HEK293 (cell line): ENCODE measurements around the gene NID2.

ENCODE experiments used
- ZBTB1 ChIP-seq: fragments of 450-650 bp; formaldehyde crosslinking; IDR thresholded peaks from 2 replicates; pipeline ENCODE4 v1.5.1; 2016; ENCODE audit warnings: missing biosample characterization, missing genetic modification characterization
- TF ChIP-seq, protein P1 (sequence below): fragments of 450-650 bp; formaldehyde crosslinking; IDR thresholded peaks from 2 replicates; pipeline ENCODE4 v1.5.0; 2017; ENCODE audit warnings: missing biosample characterization, missing genetic modification characterization, borderline replicate concordance
- TF ChIP-seq, protein P2 (sequence below): fragments of 450-650 bp; formaldehyde crosslinking; optimal IDR thresholded peaks from 2 replicates; pipeline ENCODE3; 2016; ENCODE audit warnings: missing biosample characterization, mild to moderate bottlenecking, missing genetic modification characterization

DNA sequence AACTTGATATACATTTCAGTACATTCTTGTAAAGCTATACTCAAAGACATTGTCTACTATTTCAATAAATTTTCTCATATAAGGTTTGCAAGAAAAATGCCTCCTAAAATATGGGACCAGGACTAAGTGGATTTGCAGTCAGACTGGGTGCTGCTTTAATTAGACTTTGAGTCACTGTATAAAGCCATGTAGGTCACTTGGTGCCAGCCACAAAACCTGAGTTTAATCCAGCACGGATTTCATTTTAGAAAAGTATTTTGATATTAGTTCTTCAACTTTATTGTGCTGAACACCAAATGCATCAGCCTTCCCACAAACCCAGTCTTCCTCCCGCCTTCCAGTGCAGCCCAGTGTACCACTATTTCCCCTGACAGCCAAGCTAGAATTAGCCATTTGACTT is 9.9 kb upstream of the NID2 start:
- TF ChIP-seq, protein P1, sequence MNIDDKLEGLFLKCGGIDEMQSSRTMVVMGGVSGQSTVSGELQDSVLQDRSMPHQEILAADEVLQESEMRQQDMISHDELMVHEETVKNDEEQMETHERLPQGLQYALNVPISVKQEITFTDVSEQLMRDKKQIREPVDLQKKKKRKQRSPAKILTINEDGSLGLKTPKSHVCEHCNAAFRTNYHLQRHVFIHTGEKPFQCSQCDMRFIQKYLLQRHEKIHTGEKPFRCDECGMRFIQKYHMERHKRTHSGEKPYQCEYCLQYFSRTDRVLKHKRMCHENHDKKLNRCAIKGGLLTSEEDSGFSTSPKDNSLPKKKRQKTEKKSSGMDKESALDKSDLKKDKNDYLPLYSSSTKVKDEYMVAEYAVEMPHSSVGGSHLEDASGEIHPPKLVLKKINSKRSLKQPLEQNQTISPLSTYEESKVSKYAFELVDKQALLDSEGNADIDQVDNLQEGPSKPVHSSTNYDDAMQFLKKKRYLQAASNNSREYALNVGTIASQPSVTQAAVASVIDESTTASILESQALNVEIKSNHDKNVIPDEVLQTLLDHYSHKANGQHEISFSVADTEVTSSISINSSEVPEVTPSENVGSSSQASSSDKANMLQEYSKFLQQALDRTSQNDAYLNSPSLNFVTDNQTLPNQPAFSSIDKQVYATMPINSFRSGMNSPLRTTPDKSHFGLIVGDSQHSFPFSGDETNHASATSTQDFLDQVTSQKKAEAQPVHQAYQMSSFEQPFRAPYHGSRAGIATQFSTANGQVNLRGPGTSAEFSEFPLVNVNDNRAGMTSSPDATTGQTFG (tag by site-specific recombination): no peak
- TF ChIP-seq, protein P2, sequence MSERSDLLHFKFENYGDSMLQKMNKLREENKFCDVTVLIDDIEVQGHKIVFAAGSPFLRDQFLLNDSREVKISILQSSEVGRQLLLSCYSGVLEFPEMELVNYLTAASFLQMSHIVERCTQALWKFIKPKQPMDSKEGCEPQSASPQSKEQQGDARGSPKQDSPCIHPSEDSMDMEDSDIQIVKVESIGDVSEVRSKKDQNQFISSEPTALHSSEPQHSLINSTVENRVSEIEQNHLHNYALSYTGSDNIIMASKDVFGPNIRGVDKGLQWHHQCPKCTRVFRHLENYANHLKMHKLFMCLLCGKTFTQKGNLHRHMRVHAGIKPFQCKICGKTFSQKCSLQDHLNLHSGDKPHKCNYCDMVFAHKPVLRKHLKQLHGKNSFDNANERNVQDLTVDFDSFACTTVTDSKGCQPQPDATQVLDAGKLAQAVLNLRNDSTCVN (tag by site-specific recombination): no peak
- no peak for TF ChIP-seq ZBTB1
